HCT116 (cell line): ENCODE data around the gene SKAP1. TPM values are rescaled to one million over a fixed set of nuclear protein-coding genes. Genes with fewer than 3 reads are reported as not detected.

Experiments
- ATAC-seq: fragments of 200-7000 bp; cut with Tn5 transposase; 2 replicates; pipeline ENCODE4 v1.9.1; 2020; ENCODE audit warnings: mild to moderate bottlenecking, moderate library complexity
- BruUV-seq: library from RNA; stranded (reverse); fragments of 400-500 nt; replicated peaks from 2 replicates; lab custom pipeline; 2021; lab: Mats Ljungman, UMichigan
- CTCF ChIA-PET: fragments of 300-600 bp; sonication (Branson Sonifier 250); formaldehyde crosslinking; loops from one replicate; lab custom pipeline; 2021; ENCODE audit warnings: antibody characterized with exemption; lab: Charles Lee
- POLR2A ChIA-PET: fragments of 300-600, 350-600 bp; sonication (Branson Sonifier 250); formaldehyde crosslinking; loops from one replicate; lab custom pipeline; 2021; ENCODE audit warnings: antibody characterized with exemption; lab: Charles Lee
- RAD21 ChIA-PET, 2 experiments: fragments of 300-600 bp; sonication (Branson Sonifier 250); formaldehyde crosslinking; loops; one replicate each; lab custom pipeline; 2023; ENCODE audit warnings: low total read pairs in 2 of 2; ENCODE audit not compliant: uncharacterized antibody in 2 of 2, unreplicated experiment in 2 of 2, low non-redundant PET in 1 of 2; lab: Charles Lee
- DNase-seq: peaks from one replicate; pipeline ENCODE4 v3.0.0-alpha.2; 2010; ENCODE audit warnings: low read depth, low spot score
- H2AFZ ChIP-seq: fragments of 200-600 bp; shearing (Covaris generic), sonication (generic); 2 replicates; pipeline ENCODE4 v1.6.1; 2017; ENCODE audit warnings: low read depth, mixed run types, mixed read lengths, antibody characterized with exemption, low read length; ENCODE audit not compliant: poor library complexity, severe bottlenecking
- H3K27ac ChIP-seq: 2 replicates; pipeline ENCODE4 v1.5.1; 2012; ENCODE audit warnings: low read depth, low read length
- H3K27me3 ChIP-seq: fragments of 200-600 bp; sonication (generic); 2 replicates; pipeline ENCODE4 v1.6.1; 2016; ENCODE audit warnings: mixed run types, low read length, mixed read lengths; ENCODE audit not compliant: insufficient read depth
- H3K36me3 ChIP-seq, 2 experiments: fragments of 200-500 bp in 1 of 2; fragments of 200-600 bp in 1 of 2; sonication (Bioruptor generic) in 1 of 2; sonication (generic) in 1 of 2; 2 replicates each; pipeline versions ENCODE4 v1.5.1 to v1.6.1; 2014 to 2016; ENCODE audit warnings: low read length in 2 of 2, inconsistent platforms in 1 of 2, mixed read lengths in 1 of 2, mixed run types in 1 of 2; ENCODE audit not compliant: insufficient read depth in 2 of 2, control insufficient read depth in 1 of 2
- H3K4me1 ChIP-seq, 2 experiments: fragments of 200-600 bp in 1 of 2; sonication (generic) in 1 of 2; 2 replicates each; pipeline versions ENCODE4 v1.5.1 to v1.6.1; 2012 to 2017; ENCODE audit warnings: low read length in 2 of 2, inconsistent platforms in 1 of 2, mild to moderate bottlenecking in 1 of 2, mixed read lengths in 1 of 2, mixed run types in 1 of 2, moderate library complexity in 1 of 2; ENCODE audit not compliant: insufficient read depth in 2 of 2, control insufficient read depth in 1 of 2
- H3K4me2 ChIP-seq: fragments of 200-600 bp; sonication (generic); 2 replicates; pipeline ENCODE4 v1.6.1; 2017; ENCODE audit warnings: mixed run types, low read length, mixed read lengths
- H3K4me3 ChIP-seq, 2 experiments: fragments of 200-600 bp in 1 of 2; sonication (generic) in 1 of 2; replicated peaks in 1 of 2; 2 replicates each; pipeline ENCODE4 v1.5.1; 2011 to 2016; ENCODE audit warnings: low read length in 2 of 2, control low read depth in 1 of 2, low read depth in 1 of 2, mild to moderate bottlenecking in 1 of 2, mixed read lengths in 1 of 2, mixed run types in 1 of 2
- H3K79me2 ChIP-seq: fragments of 200-600 bp; sonication (generic); 2 replicates; pipeline ENCODE4 v1.6.1; 2017; ENCODE audit warnings: mild to moderate bottlenecking, mixed run types, low read length, moderate library complexity, mixed read lengths; ENCODE audit not compliant: insufficient read depth
- H3K9ac ChIP-seq: fragments of 200-600 bp; sonication (generic); 2 replicates; pipeline ENCODE4 v1.6.1; 2016; ENCODE audit warnings: low read length, mixed read lengths
- H3K9me2 ChIP-seq: fragments of 200-600 bp; sonication (generic), shearing (Covaris generic); 2 replicates; pipeline ENCODE4 v1.6.1; 2017; ENCODE audit warnings: mixed run types, mild to moderate bottlenecking, moderate library complexity; ENCODE audit not compliant: insufficient read depth
- H3K9me3 ChIP-seq, 2 experiments: fragments of 200-500 bp in 1 of 2; fragments of 200-600 bp in 1 of 2; sonication (Bioruptor generic) in 1 of 2; sonication (generic) in 1 of 2; 2 replicates each; pipeline ENCODE4 v1.6.1; 2014 to 2017; ENCODE audit warnings: low read length in 2 of 2, mixed read lengths in 2 of 2, inconsistent platforms in 1 of 2, low read depth in 1 of 2, mild to moderate bottlenecking in 1 of 2, mixed run types in 1 of 2, moderate library complexity in 1 of 2; ENCODE audit not compliant: control insufficient read depth in 1 of 2, insufficient read depth in 1 of 2
- H4K20me1 ChIP-seq: fragments of 200-600 bp; sonication (generic), shearing (Covaris generic); 2 replicates; pipeline ENCODE4 v1.6.1; 2017; ENCODE audit warnings: mixed run types, mild to moderate bottlenecking, moderate library complexity; ENCODE audit not compliant: insufficient read depth
- CBX3 ChIP-seq: IDR thresholded peaks from 2 replicates; pipeline ENCODE4 v1.6.1; 2012; ENCODE audit warnings: low read depth
- CEBPB ChIP-seq: IDR thresholded peaks from 2 replicates; pipeline ENCODE4 v1.6.1; 2012; ENCODE audit warnings: low read depth
- EGR1 ChIP-seq: IDR thresholded peaks from 2 replicates; pipeline ENCODE4 v1.6.1; 2012; ENCODE audit warnings: low read depth
- EZH2phosphoT487 ChIP-seq: fragments of 200-600 bp; IDR thresholded peaks from 2 replicates; pipeline ENCODE4 v1.6.1; 2018; ENCODE audit warnings: antibody characterized with exemption, borderline replicate concordance
- FOSL1 ChIP-seq: IDR thresholded peaks from 2 replicates; pipeline ENCODE4 v1.6.1; 2012; ENCODE audit warnings: low read depth
- JUND ChIP-seq: IDR thresholded peaks from 2 replicates; pipeline ENCODE4 v1.6.1; 2012
- POLR2AphosphoS5 ChIP-seq: IDR thresholded peaks from 2 replicates; pipeline ENCODE4 v1.6.1; 2011; ENCODE audit warnings: mild to moderate bottlenecking, low read depth, low read length, moderate library complexity
- RAD21 ChIP-seq: IDR thresholded peaks from 2 replicates; pipeline ENCODE4 v1.6.1; 2012; ENCODE audit warnings: low read depth, mild to moderate bottlenecking
- SIN3A ChIP-seq: IDR thresholded peaks from 2 replicates; pipeline ENCODE4 v1.6.1; 2012; ENCODE audit warnings: low read depth
- SP1 ChIP-seq: IDR thresholded peaks from 2 replicates; pipeline ENCODE4 v1.6.1; 2012; ENCODE audit warnings: low read depth
- SRF ChIP-seq: IDR thresholded peaks from 2 replicates; pipeline ENCODE4 v1.6.1; 2012; ENCODE audit warnings: low read depth
- YY1 ChIP-seq: IDR thresholded peaks from 2 replicates; pipeline ENCODE4 v1.6.1; 2011; ENCODE audit warnings: low read length, low read depth, moderate library complexity, mild to moderate bottlenecking; ENCODE audit not compliant: insufficient replicate concordance; ENCODE audit errors: extremely low read depth
- ZBTB33 ChIP-seq: IDR thresholded peaks from 2 replicates; pipeline ENCODE4 v1.6.1; 2011; ENCODE audit warnings: mild to moderate bottlenecking, low read length, moderate library complexity; ENCODE audit not compliant: insufficient replicate concordance; ENCODE audit errors: extremely low read depth
- intact Hi-C: fragments of 100-400 bp; cut with micrococcal nuclease; formaldehyde crosslinking; loops from 2 replicates; pipeline ENCODE4 v1.10.0; 2022
- total RNA-seq: library from RNA; stranded (reverse); gene quantifications from one replicate; pipeline ENCODE4 v1.2.1, GENCODE V29; 2021; ENCODE audit not compliant: unreplicated experiment
- TF ChIP-seq, protein P1 (sequence below): IDR thresholded peaks from 2 replicates; pipeline ENCODE4 v1.6.1; 2012
- TF ChIP-seq, protein P2 (sequence below): IDR thresholded peaks from 2 replicates; pipeline ENCODE4 v1.6.1; 2012
- TF ChIP-seq, protein P3 (sequence below), 3 experiments: fragments of 200-600 bp in 1 of 3; sonication (generic) in 1 of 3; IDR thresholded peaks in 2 of 3; conservative IDR thresholded peaks in 1 of 3; 2 replicates each; pipeline ENCODE4 v1.5.1; 2012 to 2017; ENCODE audit warnings: low read depth in 2 of 3, low read length in 2 of 3, antibody characterized with exemption in 1 of 3, borderline replicate concordance in 1 of 3, control low read depth in 1 of 3, mild to moderate bottlenecking in 1 of 3, mixed read lengths in 1 of 3, mixed run types in 1 of 3, moderate library complexity in 1 of 3; ENCODE audit not compliant: insufficient read depth in 1 of 3

The SKAP1 gene
- total RNA-seq, 1 experiment from 2014 or later: 12.4 TPM

DNA sequence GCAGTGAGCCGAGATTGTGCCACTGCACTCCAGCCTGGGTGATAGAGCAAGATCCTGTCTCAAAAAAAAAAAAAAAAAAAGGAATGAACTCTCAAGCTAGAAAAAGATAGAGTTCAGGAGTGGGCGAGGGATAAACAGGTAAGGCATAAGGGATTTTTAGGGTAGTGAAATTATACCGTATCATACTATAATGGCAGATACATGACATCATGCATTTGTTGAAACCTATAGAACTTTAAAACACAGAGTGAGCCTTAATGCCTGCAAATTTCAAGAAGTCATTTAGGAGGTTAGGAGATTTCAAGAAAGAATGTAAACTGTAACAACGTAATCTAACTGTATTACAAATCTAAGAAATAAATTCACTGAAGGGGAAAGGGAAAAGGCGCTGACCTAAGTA lies 20.4 kb downstream of the SKAP1 start:
- no peak overlapping the region for H2AFZ ChIP-seq
- H3K4me2 ChIP-seq: no peak overlapping the region
- TF ChIP-seq SIN3A (no peak), SRF (no peak), EGR1 (no peak), SP1 (no peak), EZH2phosphoT487 (no peak), CBX3 (no peak)
- TF ChIP-seq, protein P1, sequence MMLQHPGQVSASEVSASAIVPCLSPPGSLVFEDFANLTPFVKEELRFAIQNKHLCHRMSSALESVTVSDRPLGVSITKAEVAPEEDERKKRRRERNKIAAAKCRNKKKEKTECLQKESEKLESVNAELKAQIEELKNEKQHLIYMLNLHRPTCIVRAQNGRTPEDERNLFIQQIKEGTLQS: no peak
- intact Hi-C loops: no loop called here
- POLR2A ChIA-PET: no interaction called here
- no peak overlapping the region for H3K9ac ChIP-seq
- H3K36me3 ChIP-seq: no peaks in the 10 kb centered on the region
- ATAC-seq (no peak), DNase-seq (no peak)
- H4K20me1 ChIP-seq: no peaks in the 10 kb centered on the region
- RAD21 ChIA-PET: no interaction called here
- no peaks in the 10 kb centered on the region for H3K9me3 ChIP-seq
- no TSS peak for BruUV-seq
- no peak overlapping the region for H3K27ac ChIP-seq
- CTCF ChIA-PET: no interaction called here
- H3K79me2 ChIP-seq: no peaks in the 10 kb centered on the region
- no peaks in the 10 kb centered on the region for H3K27me3 ChIP-seq
- H3K9me2 ChIP-seq: no peaks in the 10 kb centered on the region
- no peak overlapping the region for H3K4me3 ChIP-seq
- no peaks in the 10 kb centered on the region for H3K4me1 ChIP-seq

DNA sequence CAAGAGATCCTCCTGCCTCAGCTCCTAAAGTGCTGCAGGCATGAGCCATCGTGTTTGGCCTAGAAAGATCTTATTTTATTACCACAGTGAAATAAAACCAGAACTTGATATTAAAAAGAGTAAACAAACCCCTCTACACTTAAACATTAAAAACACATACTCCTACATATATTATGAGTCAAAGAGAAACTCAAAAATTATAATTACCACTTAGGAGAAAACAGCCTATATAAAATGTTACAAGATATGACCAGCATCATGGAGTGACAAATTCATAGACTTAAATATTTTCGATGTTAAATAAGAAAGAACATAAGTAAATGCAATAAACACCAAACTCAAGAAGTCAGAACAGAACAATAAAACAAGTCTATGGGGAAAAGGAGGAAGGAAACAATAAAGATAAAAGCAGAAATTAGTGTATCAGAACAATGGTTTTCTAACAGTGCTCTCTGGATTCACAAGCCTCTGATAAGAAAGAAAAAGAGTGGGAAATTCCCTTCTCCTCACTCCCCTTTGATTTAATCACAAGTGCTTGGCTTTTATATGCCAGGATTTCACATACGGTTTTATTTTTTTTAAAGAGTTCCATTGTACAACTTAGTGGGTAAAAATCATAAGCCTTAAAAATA lies 23.0 kb downstream of the SKAP1 start:
- Histone ChIP-seq H3K36me3 (no peaks in the 10 kb centered on the region), H3K27me3 (no peaks in the 10 kb centered on the region), H3K4me3 (no peak overlapping the region), H3K4me1 (no peaks in the 10 kb centered on the region), H3K9me3 (no peaks in the 10 kb centered on the region), H3K9me2 (no peaks in the 10 kb centered on the region), H3K27ac (no peak overlapping the region), H4K20me1 (no peaks in the 10 kb centered on the region), H3K79me2 (no peaks in the 10 kb centered on the region), H2AFZ (peak overlapping the region; percentile 66), H3K9ac (no peak overlapping the region), H3K4me2 (no peak overlapping the region)
- ChIA-PET CTCF (no interaction called here), POLR2A (no interaction called here), RAD21 (no interaction called here)
- DNase-seq (no peak), ATAC-seq (no peak)
- intact Hi-C loops: no loop called here
- BruUV-seq: no TSS peak
- TF ChIP-seq POLR2AphosphoS5 (no peak), FOSL1 (no peak), RAD21 (no peak), SRF (no peak), SIN3A (no peak), ZBTB33 (no peak), YY1 (no peak), EGR1 (no peak), CBX3 (no peak), EZH2phosphoT487 (no peak), JUND (no peak), CEBPB (no peak)
- TF ChIP-seq, protein P2, sequence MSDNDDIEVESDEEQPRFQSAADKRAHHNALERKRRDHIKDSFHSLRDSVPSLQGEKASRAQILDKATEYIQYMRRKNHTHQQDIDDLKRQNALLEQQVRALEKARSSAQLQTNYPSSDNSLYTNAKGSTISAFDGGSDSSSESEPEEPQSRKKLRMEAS: no peak
- TF ChIP-seq, protein P1: no peak
- TF ChIP-seq, protein P3, sequence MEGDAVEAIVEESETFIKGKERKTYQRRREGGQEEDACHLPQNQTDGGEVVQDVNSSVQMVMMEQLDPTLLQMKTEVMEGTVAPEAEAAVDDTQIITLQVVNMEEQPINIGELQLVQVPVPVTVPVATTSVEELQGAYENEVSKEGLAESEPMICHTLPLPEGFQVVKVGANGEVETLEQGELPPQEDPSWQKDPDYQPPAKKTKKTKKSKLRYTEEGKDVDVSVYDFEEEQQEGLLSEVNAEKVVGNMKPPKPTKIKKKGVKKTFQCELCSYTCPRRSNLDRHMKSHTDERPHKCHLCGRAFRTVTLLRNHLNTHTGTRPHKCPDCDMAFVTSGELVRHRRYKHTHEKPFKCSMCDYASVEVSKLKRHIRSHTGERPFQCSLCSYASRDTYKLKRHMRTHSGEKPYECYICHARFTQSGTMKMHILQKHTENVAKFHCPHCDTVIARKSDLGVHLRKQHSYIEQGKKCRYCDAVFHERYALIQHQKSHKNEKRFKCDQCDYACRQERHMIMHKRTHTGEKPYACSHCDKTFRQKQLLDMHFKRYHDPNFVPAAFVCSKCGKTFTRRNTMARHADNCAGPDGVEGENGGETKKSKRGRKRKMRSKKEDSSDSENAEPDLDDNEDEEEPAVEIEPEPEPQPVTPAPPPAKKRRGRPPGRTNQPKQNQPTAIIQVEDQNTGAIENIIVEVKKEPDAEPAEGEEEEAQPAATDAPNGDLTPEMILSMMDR (IDR thresholded peaks at IDR 0.05 in 2 of 3, conservative IDR thresholded peaks at IDR 0.05 in 1 of 3; ENCODE audit: borderline replicate concordance in 1 of 3, insufficient read depth in 1 of 3, low read depth in 2 of 3, low read length in 2 of 3): no peak
